GM21360 (cell line): ENCODE data around the gene CELA3B.
"Not testable (repeated sequence)": the region's sequence is repeated elsewhere in the genome, so short reads cannot be mapped to it uniquely, and the experiment has no call there.

ENCODE experiments used
- ATAC-seq: cut with Tn5 transposase; IDR thresholded peaks from one replicate; pipeline ENCODE4 v1.9.1; 2021; ENCODE audit warnings: mild to moderate bottlenecking, moderate library complexity; ENCODE audit not compliant: unreplicated experiment

Gene CELA3B

GRCh38 chr1:21942959-21943640, 33.7 kb upstream of the CELA3B start:
- ATAC-seq: not testable (repeated sequence)

GRCh38 chr1:21944733-21945073, 32.1 kb upstream of the CELA3B start:
- ATAC-seq: no peak

- no peak for ATAC-seq
Measured at GRCh38 chr1:21946836-21947587, 29.8 kb upstream of the CELA3B start.

GRCh38 chr1:21950734-21951133, 26.1 kb upstream of the CELA3B start:
- no peak for ATAC-seq

DNA sequence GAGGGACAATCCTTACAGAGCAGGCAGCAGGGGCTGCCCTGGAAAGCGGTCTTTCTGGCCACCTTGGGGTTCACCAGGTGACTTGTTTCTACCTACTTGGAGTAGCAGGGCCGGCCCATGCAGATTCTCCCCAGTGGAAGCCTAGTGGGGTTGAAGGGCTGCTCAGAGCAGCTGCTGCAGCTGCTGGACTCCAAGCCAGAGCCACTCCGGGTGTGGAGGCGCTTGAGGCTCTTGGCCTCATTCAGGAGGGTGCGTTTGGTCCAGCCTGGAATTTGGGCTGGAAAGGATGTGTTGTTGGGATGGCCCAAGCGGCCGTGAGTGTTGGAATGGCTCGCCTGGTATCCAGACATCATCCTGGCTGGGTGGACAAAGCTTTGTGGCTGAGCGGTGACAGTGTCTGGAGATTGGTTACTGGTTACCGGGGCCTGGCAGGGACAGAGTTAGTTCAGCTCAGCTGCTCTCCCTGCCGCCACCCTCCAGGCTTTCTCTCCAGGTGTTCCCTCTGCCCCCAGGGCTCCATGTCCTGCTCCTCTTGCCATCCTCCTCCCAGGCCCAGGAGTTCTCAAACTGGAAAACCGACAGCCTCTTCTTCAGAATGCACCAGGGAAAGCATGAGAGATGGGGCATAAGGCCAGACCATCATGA, 25.5 kb upstream of the CELA3B start:
- ATAC-seq: no peak

DNA sequence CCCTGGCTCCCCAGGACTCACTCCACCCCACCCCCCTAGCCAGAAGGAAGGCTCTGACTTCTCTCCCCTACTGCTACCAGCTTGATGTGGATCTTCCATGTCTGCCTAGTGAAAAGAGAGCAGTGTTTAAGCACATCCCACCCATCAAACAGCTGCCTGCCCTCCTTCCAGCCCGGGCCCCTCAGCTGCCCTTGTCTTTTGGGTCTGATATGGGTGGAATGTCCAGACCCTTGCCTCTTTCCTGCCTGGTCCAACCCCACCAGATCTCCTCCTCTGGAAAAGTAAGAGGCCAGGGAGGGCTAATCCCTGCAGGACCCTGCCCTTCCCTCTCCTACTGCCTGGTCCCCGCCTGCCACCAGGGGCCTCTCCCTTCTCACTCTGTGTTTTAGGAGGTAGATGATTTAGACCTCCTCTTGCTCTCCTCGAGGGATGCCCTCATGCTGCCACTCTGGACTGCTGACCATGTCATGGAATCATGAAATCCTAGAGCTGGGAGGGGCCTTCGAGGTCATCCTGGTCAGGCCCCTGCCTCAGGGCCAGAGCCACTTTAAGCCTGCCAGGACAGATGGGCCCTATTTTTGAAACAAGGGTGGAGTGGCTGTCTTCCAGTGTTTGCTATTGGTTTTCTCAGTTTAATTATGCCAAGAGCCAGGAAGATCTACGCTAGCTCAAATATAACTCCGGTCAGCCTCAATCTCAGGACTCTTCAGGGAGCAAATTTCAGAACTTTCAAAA, 23.9 kb upstream of the CELA3B start:
- no peak for ATAC-seq

- no peak for ATAC-seq
Measured at GRCh38 chr1:21955058-21955457, 21.8 kb upstream of the CELA3B start.

DNA sequence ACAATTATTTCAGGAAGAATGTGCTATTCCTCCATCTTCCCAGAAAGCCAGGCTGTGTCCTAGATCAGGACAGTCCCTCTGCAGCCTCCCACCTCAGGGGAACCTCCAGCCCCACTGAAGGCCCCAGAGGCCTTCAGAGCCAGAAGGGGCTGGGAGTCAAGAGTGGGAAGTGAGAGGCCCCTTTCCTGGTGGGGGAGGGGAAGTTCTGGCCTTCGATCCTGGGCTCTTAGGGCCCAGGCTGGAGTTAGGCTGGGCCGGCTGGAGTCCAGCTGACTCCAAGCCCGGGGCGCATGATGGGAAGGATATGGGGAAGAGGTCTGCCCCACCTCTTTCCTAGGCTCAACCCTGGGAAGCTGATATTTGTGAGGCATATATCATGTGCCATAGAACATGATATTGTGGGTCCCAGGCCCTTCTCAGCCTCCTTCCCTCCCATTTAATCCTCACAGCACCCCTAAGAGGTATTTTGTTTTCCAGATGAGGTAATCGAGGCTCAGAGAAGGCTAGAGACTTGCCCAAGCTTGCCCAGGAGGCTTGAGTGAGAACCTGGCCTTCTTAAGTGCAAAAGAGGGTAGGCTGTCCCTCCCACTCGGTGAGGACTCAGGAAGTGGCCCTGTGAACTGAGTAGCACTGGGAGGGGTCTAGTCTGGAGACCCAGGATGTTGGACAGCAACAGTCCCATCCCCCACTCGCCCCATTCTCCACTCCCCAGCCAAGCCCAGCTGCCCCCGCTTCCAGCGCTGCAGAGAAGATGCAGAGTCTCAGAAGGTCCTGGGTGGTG, 21.1 kb upstream of the CELA3B start:
- ATAC-seq: no peak

- ATAC-seq: no peak
Measured at GRCh38 chr1:21956720-21957552, 19.9 kb upstream of the CELA3B start.

- no peak for ATAC-seq
Measured at GRCh38 chr1:21961337-21961736, 15.5 kb upstream of the CELA3B start.

DNA sequence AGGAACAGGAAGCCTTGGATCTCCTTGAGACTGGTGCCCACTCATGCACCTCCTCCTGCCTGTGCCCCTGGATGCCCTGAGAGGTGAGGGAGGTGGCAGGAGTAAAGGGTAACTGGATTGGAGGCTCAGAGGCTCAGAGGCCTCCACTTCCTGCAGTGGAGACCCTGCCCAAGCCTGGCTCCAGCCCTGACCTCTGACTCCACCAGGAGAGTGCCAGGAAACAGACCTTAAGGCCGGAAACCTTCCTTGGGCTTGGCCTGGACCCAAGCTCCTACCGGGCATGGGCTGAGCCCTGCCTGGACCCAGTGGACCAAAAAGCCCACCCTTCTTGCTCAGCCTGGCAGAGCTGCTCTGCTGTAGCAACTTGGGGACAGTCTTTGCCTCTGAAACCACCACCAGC, 15.0 kb upstream of the CELA3B start:
- ATAC-seq: no peak

- ATAC-seq: peak; percentile 52
Measured at GRCh38 chr1:21963477-21964217, 13.2 kb upstream of the CELA3B start.

DNA sequence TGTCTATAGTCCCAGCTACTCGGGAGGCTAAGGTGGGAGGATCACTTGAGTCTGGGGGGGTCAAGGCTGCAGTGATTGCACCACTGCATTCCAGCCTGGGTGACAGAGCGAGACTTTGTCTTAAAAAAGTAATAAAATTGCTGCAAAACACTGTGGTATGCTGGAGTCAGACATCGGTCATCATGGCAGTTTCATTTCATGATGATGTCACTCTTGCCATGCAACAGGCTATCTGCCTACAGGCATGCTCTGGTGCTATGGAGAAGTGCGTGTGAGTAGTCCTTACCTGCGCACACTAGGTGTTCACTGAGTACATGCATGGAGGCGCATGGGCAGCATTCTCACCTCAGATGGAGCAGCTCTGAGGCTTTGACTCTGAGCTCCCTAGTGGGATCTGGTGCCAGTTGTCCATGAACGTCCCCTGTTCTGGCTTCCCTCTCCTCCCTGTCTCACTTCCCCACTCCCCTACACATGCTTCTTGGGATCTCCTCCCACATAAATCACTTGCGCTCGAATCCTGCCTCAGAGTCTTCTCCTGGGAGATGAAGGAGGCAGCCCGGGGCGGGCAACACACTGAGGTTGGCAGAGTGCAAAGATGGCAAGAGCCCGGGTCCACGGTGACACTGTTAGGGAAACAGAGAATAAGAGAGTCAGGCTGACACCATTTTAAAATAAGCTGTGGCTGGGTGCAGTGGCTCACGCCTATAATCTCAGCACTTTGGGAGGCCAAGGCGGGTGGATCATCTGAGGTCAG, 10.4 kb upstream of the CELA3B start:
- no peak for ATAC-seq

GRCh38 chr1:21967216-21967615, 9.6 kb upstream of the CELA3B start:
- ATAC-seq: not testable (repeated sequence)

GRCh38 chr1:21969066-21969465, 7.8 kb upstream of the CELA3B start:
- not testable (repeated sequence) for ATAC-seq

- not testable (repeated sequence) for ATAC-seq
Measured at GRCh38 chr1:21970523-21970922, 6.3 kb upstream of the CELA3B start.

GRCh38 chr1:21972973-21973441, 3.8 kb upstream of the CELA3B start:
- not testable (repeated sequence) for ATAC-seq

DNA sequence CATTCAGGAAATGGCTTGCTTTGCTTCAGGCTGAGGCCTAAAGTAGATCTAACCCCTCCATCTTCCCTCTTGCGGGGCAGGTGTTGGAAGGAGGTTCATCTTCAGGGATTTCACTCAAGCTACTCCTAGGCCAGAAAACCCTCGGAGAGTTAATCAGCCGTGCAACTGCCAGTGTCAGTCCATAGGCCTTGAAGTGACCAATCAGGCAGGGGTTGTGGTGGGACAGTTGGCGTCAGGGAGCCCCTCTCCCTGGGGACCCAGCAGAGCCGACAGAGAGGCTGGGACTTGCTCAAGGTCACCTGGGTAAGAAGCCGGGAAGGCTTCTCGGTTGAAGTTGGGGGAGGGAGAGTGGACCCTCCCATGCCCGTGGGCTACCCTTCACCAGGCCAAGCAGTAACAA, 2.9 kb upstream of the CELA3B start:
- not testable (repeated sequence) for ATAC-seq
